MM.1S (cell line): ENCODE measurements around the gene KCNK5.

ENCODE experiments used
- CTCF ChIP-seq: fragments of 300-600 bp; sonication (generic); IDR thresholded peaks from 2 replicates; pipeline ENCODE4 v1.5.1; 2016; ENCODE audit warnings: antibody characterized with exemption, low read length, mixed read lengths
- EZH2 ChIP-seq: fragments of 300-600 bp; sonication (generic); optimal IDR thresholded peaks from 2 replicates; pipeline ENCODE3; 2017; ENCODE audit warnings: low read depth, mild to moderate bottlenecking, antibody characterized with exemption, low read length, mixed read lengths

- TF ChIP-seq CTCF (no peak), EZH2 (no peak)
Observed at GRCh38 chr6:39239527-39240154, 10.4 kb upstream of the KCNK5 start.
